Type B pancreatic cell (in vitro differentiated cells): ENCODE results near the gene HIVEP3. TPM values are rescaled to one million over a fixed set of nuclear protein-coding genes. Genes with fewer than 3 reads are reported as not detected.

Experiments used
- DNase-seq: peaks from one replicate; pipeline ENCODE4 v3.0.0; 2021; ENCODE audit warnings: mixed read lengths; ENCODE audit not compliant: unreplicated experiment; ENCODE audit errors: extremely low spot score
- H3K27ac Mint-ChIP-seq: 2 replicates; pipeline ENCODE4 v1.8.0; 2021; ENCODE audit warnings: mild to moderate bottlenecking, mixed read lengths
- H3K27me3 Mint-ChIP-seq: 2 replicates; pipeline ENCODE4 v1.8.0; 2021; ENCODE audit warnings: mixed read lengths
- H3K36me3 Mint-ChIP-seq: 2 replicates; pipeline ENCODE4 v1.8.0; 2021; ENCODE audit warnings: mixed read lengths
- H3K4me1 Mint-ChIP-seq: one replicate; pipeline ENCODE4 v1.8.0; 2021; ENCODE audit warnings: mixed read lengths; ENCODE audit not compliant: unreplicated experiment
- H3K4me3 Mint-ChIP-seq: 2 replicates; pipeline ENCODE4 v1.8.0; 2021; ENCODE audit warnings: mild to moderate bottlenecking, mixed read lengths
- H3K9me3 Mint-ChIP-seq: 2 replicates; pipeline ENCODE4 v1.8.0; 2021; ENCODE audit warnings: mixed read lengths
- total RNA-seq: library from RNA; stranded (reverse); gene quantifications from 2 replicates; pipeline ENCODE4 v1.2.1, GENCODE V29; 2021; ENCODE audit warnings: low replicate concordance
- TF ChIP-seq, protein P1 (sequence below): fragments of 200-600 bp; sonication (generic); conservative IDR thresholded peaks from 2 replicates; pipeline ENCODE4 v1.5.0; 2021; ENCODE audit warnings: antibody characterized with exemption, mild to moderate bottlenecking

HIVEP3 gene
- total RNA-seq, 1 donor from 2014 or later: 9.2 TPM

GRCh38 chr1:41494351-41495209 lies 424.1 kb downstream of the HIVEP3 start:
- H3K36me3 Mint-ChIP-seq: no peaks in the 10 kb centered on the region
- no peaks in the 10 kb centered on the region for H3K27me3 Mint-ChIP-seq
- H3K9me3 Mint-ChIP-seq: peaks cover 5% of the 10 kb centered on the region
- H3K4me1 Mint-ChIP-seq: peaks cover 11% of the 10 kb centered on the region
- DNase-seq: no peak
- TF ChIP-seq, protein P1, sequence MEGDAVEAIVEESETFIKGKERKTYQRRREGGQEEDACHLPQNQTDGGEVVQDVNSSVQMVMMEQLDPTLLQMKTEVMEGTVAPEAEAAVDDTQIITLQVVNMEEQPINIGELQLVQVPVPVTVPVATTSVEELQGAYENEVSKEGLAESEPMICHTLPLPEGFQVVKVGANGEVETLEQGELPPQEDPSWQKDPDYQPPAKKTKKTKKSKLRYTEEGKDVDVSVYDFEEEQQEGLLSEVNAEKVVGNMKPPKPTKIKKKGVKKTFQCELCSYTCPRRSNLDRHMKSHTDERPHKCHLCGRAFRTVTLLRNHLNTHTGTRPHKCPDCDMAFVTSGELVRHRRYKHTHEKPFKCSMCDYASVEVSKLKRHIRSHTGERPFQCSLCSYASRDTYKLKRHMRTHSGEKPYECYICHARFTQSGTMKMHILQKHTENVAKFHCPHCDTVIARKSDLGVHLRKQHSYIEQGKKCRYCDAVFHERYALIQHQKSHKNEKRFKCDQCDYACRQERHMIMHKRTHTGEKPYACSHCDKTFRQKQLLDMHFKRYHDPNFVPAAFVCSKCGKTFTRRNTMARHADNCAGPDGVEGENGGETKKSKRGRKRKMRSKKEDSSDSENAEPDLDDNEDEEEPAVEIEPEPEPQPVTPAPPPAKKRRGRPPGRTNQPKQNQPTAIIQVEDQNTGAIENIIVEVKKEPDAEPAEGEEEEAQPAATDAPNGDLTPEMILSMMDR: no peak
- peak overlapping the region; percentile 86 for H3K27ac Mint-ChIP-seq
- H3K4me3 Mint-ChIP-seq: no peak overlapping the region

DNA sequence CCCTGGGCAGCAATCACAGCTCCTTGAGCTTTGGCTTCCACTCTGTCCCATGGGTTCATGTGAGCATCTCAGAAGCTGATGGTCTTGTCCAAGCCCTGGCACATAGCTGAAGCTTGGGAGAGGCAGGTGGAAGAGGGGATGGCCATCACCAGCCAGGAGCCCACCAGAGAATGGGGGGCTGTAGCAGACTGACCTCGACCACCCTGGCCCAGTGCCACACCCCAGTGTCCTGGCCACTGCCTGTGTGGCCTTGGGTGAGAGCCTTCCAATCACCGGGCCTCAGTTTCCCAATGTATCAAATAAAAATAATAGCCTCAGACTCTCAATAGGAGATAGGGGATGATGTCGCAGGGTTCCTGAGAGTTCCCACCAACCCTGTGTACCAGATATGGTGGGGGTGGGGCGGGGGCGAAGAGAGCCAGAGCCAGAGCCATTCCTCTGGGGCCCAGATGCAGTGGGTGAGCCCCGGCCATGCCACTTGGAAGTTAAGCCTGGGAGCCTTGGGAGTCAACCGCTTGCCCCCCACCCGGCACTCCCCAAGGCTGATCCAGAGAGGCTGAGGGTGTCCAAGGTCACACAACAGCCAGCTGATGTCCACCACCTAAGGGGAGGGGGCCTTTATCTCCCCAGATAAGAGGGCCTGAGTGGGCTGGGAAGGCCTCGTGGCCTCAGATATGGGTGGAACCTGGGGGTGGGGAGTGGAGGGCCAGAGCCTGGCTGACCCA lies 424.9 kb downstream of the HIVEP3 start:
- H3K36me3 Mint-ChIP-seq: no peaks in the 10 kb centered on the region
- no peak for DNase-seq
- H3K27me3 Mint-ChIP-seq: no peaks in the 10 kb centered on the region
- TF ChIP-seq, protein P1: no peak
- H3K27ac Mint-ChIP-seq: no peak overlapping the region
- peaks cover 12% of the 10 kb centered on the region for H3K4me1 Mint-ChIP-seq
- no peak overlapping the region for H3K4me3 Mint-ChIP-seq
- peaks cover 5% of the 10 kb centered on the region for H3K9me3 Mint-ChIP-seq

DNA sequence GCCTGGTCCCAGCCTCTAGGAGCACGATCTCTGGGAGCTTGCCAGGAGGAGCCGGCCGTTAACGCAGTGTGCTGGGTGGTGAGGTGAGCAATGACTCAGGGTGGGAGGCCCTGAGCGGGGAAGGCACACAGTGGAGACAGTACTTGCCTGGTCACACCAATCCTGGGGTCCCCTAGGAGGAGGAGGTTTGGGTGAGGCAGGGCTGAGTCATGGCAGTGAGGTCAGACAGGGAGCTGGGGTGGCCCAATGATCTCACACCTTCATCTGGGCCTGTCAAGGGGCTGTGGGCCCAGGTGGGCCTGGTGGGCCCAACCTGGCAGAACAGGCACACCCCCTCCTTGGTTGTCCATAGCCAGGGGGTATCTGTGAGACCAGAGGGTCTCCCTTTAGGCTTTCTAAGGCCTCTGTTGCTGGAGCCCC lies 425.6 kb downstream of the HIVEP3 start:
- TF ChIP-seq, protein P1: no peak
- Mint-ChIP-seq H3K4me3 (no peak overlapping the region), H3K27ac (peak overlapping the region; percentile 41), H3K4me1 (peaks cover 11% of the 10 kb centered on the region), H3K27me3 (no peaks in the 10 kb centered on the region), H3K36me3 (no peaks in the 10 kb centered on the region), H3K9me3 (peaks cover 5% of the 10 kb centered on the region)
- DNase-seq: no peak

GRCh38 chr1:41492341-41492848 lies 426.3 kb downstream of the HIVEP3 start:
- no peaks in the 10 kb centered on the region for H3K27me3 Mint-ChIP-seq
- H3K36me3 Mint-ChIP-seq: no peaks in the 10 kb centered on the region
- H3K9me3 Mint-ChIP-seq: peaks cover 5% of the 10 kb centered on the region
- no peak for DNase-seq
- no peak overlapping the region for H3K27ac Mint-ChIP-seq
- H3K4me1 Mint-ChIP-seq: peaks cover 14% of the 10 kb centered on the region
- H3K4me3 Mint-ChIP-seq: no peak overlapping the region
- TF ChIP-seq, protein P1: peak; percentile 70

GRCh38 chr1:41490911-41491310 lies 427.8 kb downstream of the HIVEP3 start:
- peaks cover 5% of the 10 kb centered on the region for H3K9me3 Mint-ChIP-seq
- H3K4me1 Mint-ChIP-seq: peaks cover 24% of the 10 kb centered on the region
- TF ChIP-seq, protein P1: no peak
- no peak for DNase-seq
- H3K27me3 Mint-ChIP-seq: no peaks in the 10 kb centered on the region
- H3K36me3 Mint-ChIP-seq: no peaks in the 10 kb centered on the region
- no peak overlapping the region for H3K27ac Mint-ChIP-seq
- H3K4me3 Mint-ChIP-seq: no peak overlapping the region
